Gastroesophageal sphincter (tissue), 3 donors: ENCODE measurements around the gene DST.

Experiments used
- CTCF ChIP-seq, 4 experiments: fragments of 200-600 bp in 2 of 4; fragments of 450-650 bp in 2 of 4; sonication (generic) in 1 of 4; IDR thresholded peaks; one replicate each; pipeline ENCODE4 v1.5.1; 2017 to 2019; ENCODE audit warnings: antibody characterized with exemption in 4 of 4, mild to moderate bottlenecking in 2 of 4, moderate library complexity in 2 of 4
- EP300 ChIP-seq: sonication (generic); formaldehyde crosslinking; IDR thresholded peaks from one replicate; pipeline ENCODE4 v1.6.1; 2017; ENCODE audit warnings: antibody characterized with exemption, mild to moderate bottlenecking

- TF ChIP-seq CTCF (IDR thresholded peaks at IDR 0.05) = no peak
- no peak for TF ChIP-seq EP300
Measured at GRCh38 chr6:56408976-56409375, 233.7 kb downstream of the DST start.
